Bronchial epithelial cell (primary cell): ENCODE results near the gene ACLY. TPM values are rescaled to one million over a fixed set of nuclear protein-coding genes. Genes with fewer than 3 reads are reported as not detected.

ENCODE experiments used
- DNase-seq: peaks from one replicate; pipeline ENCODE4 v3.0.0-alpha.2; 2010; ENCODE audit warnings: low read depth
- FAIRE-seq: peaks from 2 replicates; lab custom pipeline; 2011; peaks lifted over from hg19 to GRCh38; lab: Jason Lieb, UNC
- H3K27me3 ChIP-seq: 2 replicates; pipeline ENCODE4 v1.5.1; 2011; ENCODE audit warnings: low read length; ENCODE audit not compliant: control insufficient read depth, insufficient read depth
- H3K36me3 ChIP-seq: 2 replicates; pipeline ENCODE4 v1.5.1; 2011; ENCODE audit warnings: low read length; ENCODE audit not compliant: control insufficient read depth, insufficient read depth
- H3K4me3 ChIP-seq: 2 replicates; pipeline ENCODE4 v1.5.1; 2011; ENCODE audit warnings: mild to moderate bottlenecking, low read depth, low read length, control low read depth
- CTCF ChIP-seq: IDR thresholded peaks from 2 replicates; pipeline ENCODE4 v1.5.1; 2011; ENCODE audit warnings: mild to moderate bottlenecking, moderate library complexity, low read length, control low read depth, inconsistent platforms; ENCODE audit not compliant: insufficient read depth, severe bottlenecking
- total RNA-seq: library from RNA; depleted of rRNA; stranded (reverse); fragments of >200 nt; gene quantifications from 2 replicates; pipeline ENCODE4 v1.2.1, GENCODE V29; 2014

Gene ACLY
- total RNA-seq, 1 donor from 2014 or later: 121 TPM

DNA sequence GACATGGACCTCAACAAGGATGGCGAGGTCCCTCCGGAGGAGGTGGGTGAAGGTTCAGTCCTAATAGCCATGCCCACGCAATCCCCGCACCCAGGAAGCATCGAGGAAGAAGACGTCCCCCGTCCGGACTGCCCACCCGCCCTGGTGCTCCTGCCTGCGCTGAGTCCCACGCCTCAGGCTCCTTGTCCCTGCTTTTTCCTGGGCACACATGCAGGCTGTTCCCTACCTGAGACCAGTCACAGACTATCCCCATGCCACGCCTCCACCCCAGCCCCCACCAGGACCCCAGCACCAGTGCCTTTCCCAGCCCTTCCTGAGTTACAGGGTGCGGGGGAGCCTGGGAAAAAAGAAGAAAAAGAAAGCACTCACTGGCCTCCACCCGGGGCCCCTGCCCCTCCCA is 97.0 kb downstream of the ACLY start:
- peaks cover 12% of the 10 kb centered on the region for H3K36me3 ChIP-seq
- no peak for TF ChIP-seq CTCF
- no peaks in the 10 kb centered on the region for H3K27me3 ChIP-seq
- DNase-seq: no peak
- no peak for FAIRE-seq
- no peak overlapping the region for H3K4me3 ChIP-seq

- Histone ChIP-seq H3K4me3 (no peak overlapping the region), H3K27me3 (no peaks in the 10 kb centered on the region), H3K36me3 (peaks cover 8% of the 10 kb centered on the region)
- TF ChIP-seq CTCF: no peak
- no peak for DNase-seq
- no peak for FAIRE-seq
These were observed 100.7 kb downstream of the ACLY start for GRCh38 chr17:41818024-41818423.

Other genes with a start within 250 kb of the ACLY start
- 191 and 204 TPM in 2 replicates for gene EIF1, start 230.1 kb downstream of the ACLY start, total RNA-seq
- gene GAST, start 206.6 kb downstream of the ACLY start, total RNA-seq: 0.90 TPM in 1 of 2 replicates, not detected in the other
- 2.6 and 5.0 TPM in 2 replicates for gene HAP1, start 184.3 kb downstream of the ACLY start, total RNA-seq
- gene JUP, start 132.2 kb downstream of the ACLY start, total RNA-seq: 227 and 407 TPM in 2 replicates
- 32.1 and 47.1 TPM in 2 replicates for gene P3H4, start 107.0 kb downstream of the ACLY start, total RNA-seq
- gene FKBP10, start 105.9 kb downstream of the ACLY start, total RNA-seq: 64.1 and 81.6 TPM in 2 replicates
- 81.2 and 124 TPM in 2 replicates for gene NT5C3B, start 82.7 kb downstream of the ACLY start, total RNA-seq
- gene KLHL10, start 81.1 kb downstream of the ACLY start, total RNA-seq: under 0.01 and 0.13 TPM in 2 replicates
- 31.0 and 33.2 TPM in 2 replicates for gene KLHL11, start 53.5 kb downstream of the ACLY start, total RNA-seq
- 0.13 and 0.26 TPM in 2 replicates for gene ODAD4, start 11.7 kb upstream of the ACLY start, total RNA-seq
- gene CNP, start 47.8 kb upstream of the ACLY start, total RNA-seq: 16.3 and 32.4 TPM in 2 replicates
- gene DNAJC7, start 98.5 kb upstream of the ACLY start, total RNA-seq: 47.7 and 77.2 TPM in 2 replicates
- 13.7 and 31.1 TPM in 2 replicates for gene NKIRAS2, start 101.1 kb upstream of the ACLY start, total RNA-seq
- 0.26 and 0.64 TPM in 2 replicates for gene C17orf113, start 131.7 kb upstream of the ACLY start, total RNA-seq
- gene ZNF385C, start 179.5 kb upstream of the ACLY start, total RNA-seq: under 0.01 and 0.26 TPM in 2 replicates
- gene DHX58, start 193.8 kb upstream of the ACLY start, total RNA-seq: 4.4 and 5.0 TPM in 2 replicates
- gene KAT2A, start 202.4 kb upstream of the ACLY start, total RNA-seq: 5.6 and 10.3 TPM in 2 replicates
- not detected in 2 replicates for gene HSPB9, start 203.9 kb upstream of the ACLY start, total RNA-seq
- 52.1 and 63.9 TPM in 2 replicates for gene RAB5C, start 236.0 kb upstream of the ACLY start, total RNA-seq